GM23338 (cell line): ENCODE results near the gene OFD1. TPM values are rescaled to one million over a fixed set of nuclear protein-coding genes. Genes with fewer than 3 reads are reported as not detected.

Experiments
- ATAC-seq: fragments of 200-7000 bp; cut with Tn5 transposase; 3 replicates; pipeline ENCODE4 v1.9.1; 2020
- DNase-seq: peaks from one replicate; pipeline ENCODE4 v3.0.0-alpha.2; 2015; ENCODE audit warnings: low spot score
- H2AFZ ChIP-seq: fragments of 200-600 bp; sonication (generic); 2 replicates; pipeline ENCODE4 v1.8.0; 2016; ENCODE audit warnings: antibody characterized with exemption, mild to moderate bottlenecking, moderate library complexity
- H3F3A ChIP-seq: fragments of 200-600 bp; sonication (generic); replicated peaks from 2 replicates; pipeline ENCODE4 v1.8.0; 2017; ENCODE audit warnings: antibody characterized with exemption, mixed run types, low read depth
- H3K27ac ChIP-seq: fragments of 200-600 bp; sonication (generic); 2 replicates; pipeline ENCODE4 v1.6.1; 2016; ENCODE audit warnings: low read depth
- H3K27me3 ChIP-seq: fragments of 200-600 bp; sonication (generic); 2 replicates; pipeline ENCODE4 v1.8.0; 2016; ENCODE audit warnings: mild to moderate bottlenecking, mixed run types, moderate library complexity; ENCODE audit not compliant: insufficient read depth
- H3K36me3 ChIP-seq: fragments of 200-600 bp; sonication (generic); 2 replicates; pipeline ENCODE4 v1.8.0; 2016; ENCODE audit warnings: mild to moderate bottlenecking; ENCODE audit not compliant: insufficient read depth
- H3K4me1 ChIP-seq: fragments of 200-600 bp; sonication (generic); 2 replicates; pipeline ENCODE4 v1.8.0; 2016; ENCODE audit warnings: mild to moderate bottlenecking, moderate library complexity; ENCODE audit not compliant: insufficient read depth
- H3K4me2 ChIP-seq: fragments of 200-600 bp; sonication (generic); 2 replicates; pipeline ENCODE4 v1.7.1; 2017; ENCODE audit warnings: mixed run types
- H3K4me3 ChIP-seq: fragments of 200-600 bp; sonication (generic); 2 replicates; pipeline ENCODE4 v1.6.1; 2016; ENCODE audit warnings: mixed run types
- H3K79me2 ChIP-seq: fragments of 200-600 bp; sonication (generic); replicated peaks from 2 replicates; pipeline ENCODE4 v1.8.0; 2017; ENCODE audit warnings: mild to moderate bottlenecking; ENCODE audit not compliant: insufficient read depth
- H3K9me2 ChIP-seq: fragments of 200-600 bp; sonication (generic); 2 replicates; pipeline ENCODE4 v1.8.0; 2017; ENCODE audit not compliant: insufficient read depth
- H4K20me1 ChIP-seq: fragments of 200-600 bp; sonication (generic); replicated peaks from 2 replicates; pipeline ENCODE4 v1.8.0; 2017; ENCODE audit warnings: mild to moderate bottlenecking; ENCODE audit not compliant: insufficient read depth
- H3K27ac Mint-ChIP-seq: 2 replicates; pipeline ENCODE4 v1.8.0; 2020; ENCODE audit warnings: inconsistent platforms, mild to moderate bottlenecking, moderate library complexity, mixed read lengths
- H3K27me3 Mint-ChIP-seq: 3 replicates; pipeline ENCODE4 v1.8.0; 2022; ENCODE audit warnings: low read depth, mild to moderate bottlenecking, moderate library complexity, mixed read lengths, inconsistent platforms; ENCODE audit not compliant: insufficient read depth, poor library complexity
- H3K36me3 Mint-ChIP-seq: 3 replicates; pipeline ENCODE4 v1.8.0; 2021; ENCODE audit warnings: low read depth, mild to moderate bottlenecking, inconsistent platforms, moderate library complexity, mixed read lengths
- H3K4me1 Mint-ChIP-seq: 3 replicates; pipeline ENCODE4 v1.8.0; 2020; ENCODE audit warnings: mild to moderate bottlenecking, inconsistent platforms, mixed read lengths
- H3K4me3 Mint-ChIP-seq: 3 replicates; pipeline ENCODE4 v1.8.0; 2021; ENCODE audit warnings: moderate library complexity, mild to moderate bottlenecking, inconsistent platforms, mixed read lengths
- H3K9me3 Mint-ChIP-seq: 3 replicates; pipeline ENCODE4 v1.8.0; 2020; ENCODE audit warnings: moderate library complexity, mild to moderate bottlenecking, inconsistent platforms, mixed read lengths
- JUNB ChIP-seq: IDR thresholded peaks from one replicate; pipeline ENCODE4 v1.6.1; 2016; ENCODE audit warnings: antibody characterized with exemption; ENCODE audit not compliant: unreplicated experiment
- polyA plus RNA-seq: library from polyadenylated mRNA; unstranded; fragments of >200 nt; fragmentation: Nextera tagmentation; extraction: Ambion mirVana; gene quantifications from 2 replicates; pipeline ENCODE4 v1.2.1, GENCODE V29; 2016
- total RNA-seq: library from RNA; depleted of rRNA; stranded (reverse); fragments of >200 nt; shearing (Covaris generic); gene quantifications from 2 replicates; pipeline ENCODE4 v1.2.3, GENCODE V29; 2014
- TF ChIP-seq, protein P1 (sequence below), 2 experiments: fragments of 200-600 bp in 1 of 2; sonication (generic) in 1 of 2; conservative IDR thresholded peaks; 2 replicates each; pipeline versions ENCODE4 v1.5.1 to v1.6.1; 2016 to 2017; ENCODE audit warnings: antibody characterized with exemption in 2 of 2, low read depth in 2 of 2, mild to moderate bottlenecking in 2 of 2, moderate library complexity in 1 of 2
- TF ChIP-seq, protein P2 (sequence below): IDR thresholded peaks from one replicate; pipeline ENCODE4 v1.6.1; 2018; ENCODE audit warnings: antibody characterized with exemption; ENCODE audit not compliant: unreplicated experiment
- TF ChIP-seq, protein P3 (sequence below): IDR thresholded peaks from 2 replicates; pipeline ENCODE4 v1.6.1; 2016; ENCODE audit warnings: antibody characterized with exemption

OFD1 gene
- total and polyA plus RNA-seq, 2 experiments from 2014 or later = 21.2 to 55.0 TPM

DNA sequence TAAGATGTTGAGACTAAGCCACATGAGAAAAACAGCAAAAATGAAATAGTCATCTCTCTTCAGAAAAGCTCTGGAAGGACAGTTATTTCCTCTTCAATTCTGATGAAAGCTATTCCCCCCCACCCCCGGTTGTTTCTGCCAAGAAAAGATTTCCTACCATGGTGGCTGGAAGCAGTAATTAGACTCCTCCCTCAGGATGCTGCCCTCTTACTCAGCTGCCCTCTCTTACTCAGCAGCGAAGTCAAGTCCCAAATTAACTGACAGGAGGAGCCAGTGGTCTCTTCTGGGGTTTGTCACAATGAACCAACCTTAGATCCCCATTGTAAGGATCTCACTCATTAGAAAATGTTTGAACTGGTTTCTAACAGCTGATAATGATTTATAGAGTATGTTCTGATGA lies 44.4 kb downstream of the OFD1 start:
- Histone ChIP-seq H3K4me3 (no peak overlapping the region), H3K4me1 (no peaks in the 10 kb centered on the region; the same call in 1 of the 2 replicates), H3F3A (no peaks in the 10 kb centered on the region), H3K27ac (no peak overlapping the region), H3K9me2 (no peaks in the 10 kb centered on the region), H2AFZ (no peak overlapping the region), H3K79me2 (no peaks in the 10 kb centered on the region), H3K36me3 (0 out of 2 replicates have a peak, but pooled peaks cover 5% of the 10 kb centered on the region), H4K20me1 (no peaks in the 10 kb centered on the region), H3K27me3 (no peaks in the 10 kb centered on the region), H3K4me2 (no peak overlapping the region)
- TF ChIP-seq JUNB = no peak
- TF ChIP-seq, protein P1, sequence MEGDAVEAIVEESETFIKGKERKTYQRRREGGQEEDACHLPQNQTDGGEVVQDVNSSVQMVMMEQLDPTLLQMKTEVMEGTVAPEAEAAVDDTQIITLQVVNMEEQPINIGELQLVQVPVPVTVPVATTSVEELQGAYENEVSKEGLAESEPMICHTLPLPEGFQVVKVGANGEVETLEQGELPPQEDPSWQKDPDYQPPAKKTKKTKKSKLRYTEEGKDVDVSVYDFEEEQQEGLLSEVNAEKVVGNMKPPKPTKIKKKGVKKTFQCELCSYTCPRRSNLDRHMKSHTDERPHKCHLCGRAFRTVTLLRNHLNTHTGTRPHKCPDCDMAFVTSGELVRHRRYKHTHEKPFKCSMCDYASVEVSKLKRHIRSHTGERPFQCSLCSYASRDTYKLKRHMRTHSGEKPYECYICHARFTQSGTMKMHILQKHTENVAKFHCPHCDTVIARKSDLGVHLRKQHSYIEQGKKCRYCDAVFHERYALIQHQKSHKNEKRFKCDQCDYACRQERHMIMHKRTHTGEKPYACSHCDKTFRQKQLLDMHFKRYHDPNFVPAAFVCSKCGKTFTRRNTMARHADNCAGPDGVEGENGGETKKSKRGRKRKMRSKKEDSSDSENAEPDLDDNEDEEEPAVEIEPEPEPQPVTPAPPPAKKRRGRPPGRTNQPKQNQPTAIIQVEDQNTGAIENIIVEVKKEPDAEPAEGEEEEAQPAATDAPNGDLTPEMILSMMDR (conservative IDR thresholded peaks at IDR 0.05; ENCODE audit: low read depth in 2 of 2) = peak; percentile 17 to 40; a peak in 3 of 4 replicates
- H3K27ac Mint-ChIP-seq = no peak overlapping the region
- no peaks in the 10 kb centered on the region; the same call in 2 of the 3 replicates for H3K9me3 Mint-ChIP-seq
- no peak overlapping the region for H3K4me3 Mint-ChIP-seq
- H3K27me3 Mint-ChIP-seq = no peaks in the 10 kb centered on the region
- H3K4me1 Mint-ChIP-seq = peaks cover 19% of the 10 kb centered on the region
- peaks cover 52% of the 10 kb centered on the region; the same call in 2 of the 3 replicates for H3K36me3 Mint-ChIP-seq
- peak; percentile 30 for DNase-seq
- peak; percentile 82 for ATAC-seq

DNA sequence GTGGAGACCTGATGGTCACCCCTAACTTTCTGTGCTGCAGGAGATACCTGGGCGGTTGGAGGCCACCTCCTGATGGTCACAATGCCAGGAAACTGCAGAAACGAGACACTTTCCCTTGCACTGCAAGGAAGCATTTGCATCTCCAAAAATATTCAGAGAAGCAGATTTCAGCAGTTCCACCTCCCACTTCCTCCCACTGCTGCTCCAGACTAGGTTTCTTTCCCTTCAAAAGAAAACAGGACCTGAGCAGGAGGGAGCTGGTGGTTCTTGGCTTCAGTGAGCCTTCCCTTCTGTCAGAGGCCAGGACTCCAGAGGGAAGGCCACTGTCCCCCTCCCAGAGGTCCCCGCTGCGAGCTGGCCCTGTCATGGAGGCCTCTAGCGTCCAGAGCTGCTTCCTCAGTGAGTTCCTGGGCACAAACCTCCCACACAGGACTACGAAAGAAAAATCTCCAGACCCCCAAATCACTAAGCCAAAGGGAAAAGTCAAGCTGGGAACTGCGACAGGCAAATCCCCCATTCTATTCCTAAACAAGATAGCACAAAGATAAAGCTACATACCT lies 46.4 kb downstream of the OFD1 start:
- no peaks in the 10 kb centered on the region for H3K79me2 ChIP-seq
- ATAC-seq = no peak
- H3K27me3 ChIP-seq = no peaks in the 10 kb centered on the region
- H3F3A ChIP-seq = no peaks in the 10 kb centered on the region
- H3K36me3 ChIP-seq = 0 out of 2 replicates have a peak, but pooled peaks cover 5% of the 10 kb centered on the region
- Mint-ChIP-seq H3K9me3 (no peaks in the 10 kb centered on the region; the same call in 2 of the 3 replicates), H3K4me3 (no peak overlapping the region), H3K36me3 (peaks cover 47% of the 10 kb centered on the region), H3K27me3 (peaks cover under 1% of the 10 kb centered on the region), H3K4me1 (peaks cover 19% of the 10 kb centered on the region), H3K27ac (peak overlapping the region; percentile 87; the same call in 1 of the 2 replicates)
- no peak overlapping the region for H3K4me2 ChIP-seq
- H3K4me1 ChIP-seq = no peaks in the 10 kb centered on the region; the same call in 1 of the 2 replicates
- no peak overlapping the region for H2AFZ ChIP-seq
- H3K27ac ChIP-seq = 0 out of 2 replicates have a peak overlapping the region, but pooled peaks have one; percentile 32
- H4K20me1 ChIP-seq = no peaks in the 10 kb centered on the region
- H3K4me3 ChIP-seq = no peak overlapping the region
- no peaks in the 10 kb centered on the region for H3K9me2 ChIP-seq
- DNase-seq = no peak
- TF ChIP-seq, protein P1 (conservative IDR thresholded peaks at IDR 0.05; ENCODE audit: low read depth in 2 of 2) = no peak
- TF ChIP-seq JUNB = no peak
- TF ChIP-seq, protein P2, sequence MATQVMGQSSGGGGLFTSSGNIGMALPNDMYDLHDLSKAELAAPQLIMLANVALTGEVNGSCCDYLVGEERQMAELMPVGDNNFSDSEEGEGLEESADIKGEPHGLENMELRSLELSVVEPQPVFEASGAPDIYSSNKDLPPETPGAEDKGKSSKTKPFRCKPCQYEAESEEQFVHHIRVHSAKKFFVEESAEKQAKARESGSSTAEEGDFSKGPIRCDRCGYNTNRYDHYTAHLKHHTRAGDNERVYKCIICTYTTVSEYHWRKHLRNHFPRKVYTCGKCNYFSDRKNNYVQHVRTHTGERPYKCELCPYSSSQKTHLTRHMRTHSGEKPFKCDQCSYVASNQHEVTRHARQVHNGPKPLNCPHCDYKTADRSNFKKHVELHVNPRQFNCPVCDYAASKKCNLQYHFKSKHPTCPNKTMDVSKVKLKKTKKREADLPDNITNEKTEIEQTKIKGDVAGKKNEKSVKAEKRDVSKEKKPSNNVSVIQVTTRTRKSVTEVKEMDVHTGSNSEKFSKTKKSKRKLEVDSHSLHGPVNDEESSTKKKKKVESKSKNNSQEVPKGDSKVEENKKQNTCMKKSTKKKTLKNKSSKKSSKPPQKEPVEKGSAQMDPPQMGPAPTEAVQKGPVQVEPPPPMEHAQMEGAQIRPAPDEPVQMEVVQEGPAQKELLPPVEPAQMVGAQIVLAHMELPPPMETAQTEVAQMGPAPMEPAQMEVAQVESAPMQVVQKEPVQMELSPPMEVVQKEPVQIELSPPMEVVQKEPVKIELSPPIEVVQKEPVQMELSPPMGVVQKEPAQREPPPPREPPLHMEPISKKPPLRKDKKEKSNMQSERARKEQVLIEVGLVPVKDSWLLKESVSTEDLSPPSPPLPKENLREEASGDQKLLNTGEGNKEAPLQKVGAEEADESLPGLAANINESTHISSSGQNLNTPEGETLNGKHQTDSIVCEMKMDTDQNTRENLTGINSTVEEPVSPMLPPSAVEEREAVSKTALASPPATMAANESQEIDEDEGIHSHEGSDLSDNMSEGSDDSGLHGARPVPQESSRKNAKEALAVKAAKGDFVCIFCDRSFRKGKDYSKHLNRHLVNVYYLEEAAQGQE = no peak
- TF ChIP-seq, protein P3, sequence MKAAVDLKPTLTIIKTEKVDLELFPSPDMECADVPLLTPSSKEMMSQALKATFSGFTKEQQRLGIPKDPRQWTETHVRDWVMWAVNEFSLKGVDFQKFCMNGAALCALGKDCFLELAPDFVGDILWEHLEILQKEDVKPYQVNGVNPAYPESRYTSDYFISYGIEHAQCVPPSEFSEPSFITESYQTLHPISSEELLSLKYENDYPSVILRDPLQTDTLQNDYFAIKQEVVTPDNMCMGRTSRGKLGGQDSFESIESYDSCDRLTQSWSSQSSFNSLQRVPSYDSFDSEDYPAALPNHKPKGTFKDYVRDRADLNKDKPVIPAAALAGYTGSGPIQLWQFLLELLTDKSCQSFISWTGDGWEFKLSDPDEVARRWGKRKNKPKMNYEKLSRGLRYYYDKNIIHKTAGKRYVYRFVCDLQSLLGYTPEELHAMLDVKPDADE = no peak
